ENCODE measurements around the gene MBIP.

MBIP gene

GRCh38 chr14:36254020-36254624 lies 66.3 kb downstream of the MBIP start:
- DNase-seq (ENCODE audit: low read depth): no peak
- no peak for TF ChIP-seq CTCF (IDR thresholded peaks at IDR 0.05; ENCODE audit: low read depth, low read length, missing control alignments)

More at GRCh38 chr14:36254020-36254624, 66.3 kb downstream of the MBIP start:
- H3K4me3 ChIP-seq (ENCODE audit: low read depth, low read length): no peak overlapping the region

Measured in GM12864 (cell line).